Omental fat pad (tissue), 4 donors: ENCODE results near the gene NCBP3. TPM values are rescaled to one million over a fixed set of nuclear protein-coding genes. Genes with fewer than 3 reads are reported as not detected.

Experiments used
- ATAC-seq: fragments of 150-250 bp; one replicate; pipeline ENCODE4 v1.9.1; 2016; ENCODE audit warnings: mild to moderate bottlenecking, moderate library complexity; ENCODE audit not compliant: low FRiP score
- DNase-seq: peaks from one replicate; pipeline ENCODE4 v3.0.0-alpha.2; 2019; ENCODE audit warnings: low spot score
- CTCF ChIP-seq, 3 donors: fragments of 450-650 bp; IDR thresholded peaks; one replicate each; pipeline ENCODE4 v1.5.1; 2016 to 2017; ENCODE audit warnings: antibody characterized with exemption in 3 of 3, mild to moderate bottlenecking in 3 of 3, moderate library complexity in 2 of 3
- total RNA-seq, 4 donors: library from RNA; depleted of rRNA; stranded (reverse); fragments of >200 nt; gene quantifications; one replicate each; pipeline ENCODE4 v1.1.0, GENCODE V29; 2016

Gene NCBP3
- total RNA-seq, 4 donors from 2014 or later: 16.3 to 31.9 (median 23.9) TPM

GRCh38 chr17:3804503-3804931 is 41.5 kb downstream of the NCBP3 start:
- ATAC-seq (no peak), DNase-seq (no peak)
- TF ChIP-seq CTCF (IDR thresholded peaks at IDR 0.05): no peak

- no peak for TF ChIP-seq CTCF (IDR thresholded peaks at IDR 0.05)
- DNase-seq (no peak), ATAC-seq (no peak)
Measured at GRCh38 chr17:3803308-3803640, 42.8 kb downstream of the NCBP3 start.

GRCh38 chr17:3802461-3803307 is 43.4 kb downstream of the NCBP3 start:
- ATAC-seq: peak; percentile 47
- no peak for DNase-seq
- no peak for TF ChIP-seq CTCF (IDR thresholded peaks at IDR 0.05)

GRCh38 chr17:3801792-3802191 is 44.3 kb downstream of the NCBP3 start:
- no peak for ATAC-seq
- TF ChIP-seq CTCF (IDR thresholded peaks at IDR 0.05): no peak
- DNase-seq: no peak

- TF ChIP-seq CTCF (IDR thresholded peaks at IDR 0.05): no peak
- DNase-seq: no peak
- no peak for ATAC-seq
Measured at GRCh38 chr17:3801347-3801746, 44.7 kb downstream of the NCBP3 start.

- TF ChIP-seq CTCF (IDR thresholded peaks at IDR 0.05): no peak
- no peak for ATAC-seq
- no peak for DNase-seq
Measured at GRCh38 chr17:3800362-3801271, 45.4 kb downstream of the NCBP3 start, which contains the start of gene ITGAE. TSS of gene ITGAE (minus strand) at chr17:3801188. CDS start at chr17:3801144, 44 bp downstream.
